GM12878 (cell line): ENCODE results near the gene LRWD1. TPM values are rescaled to one million over a fixed set of nuclear protein-coding genes. Genes with fewer than 3 reads are reported as not detected.
A peak's percentile ranks its signal among the peaks of the same experiment; 100 is the strongest.

Experiments
- ATF3 ChIP-seq: IDR thresholded peaks from 2 replicates; pipeline ENCODE4 v1.6.1; 2011; ENCODE audit warnings: low read depth, mild to moderate bottlenecking, low read length, moderate library complexity, borderline replicate concordance; ENCODE audit errors: extremely low read depth
- BACH1 ChIP-seq: fragments of 450-650 bp; IDR thresholded peaks from 2 replicates; pipeline ENCODE4 v1.6.1; 2017; ENCODE audit warnings: mild to moderate bottlenecking, borderline replicate concordance
- CBX5 ChIP-seq: sonication (generic); IDR thresholded peaks from 2 replicates; pipeline ENCODE4 v1.6.1; 2016; ENCODE audit warnings: low read depth, moderate library complexity, mild to moderate bottlenecking, inconsistent platforms
- CEBPZ ChIP-seq: fragments of 150-350 bp; IDR thresholded peaks from 2 replicates; pipeline ENCODE4 v1.6.1; 2016; ENCODE audit warnings: low read depth, low read length
- CREB1 ChIP-seq: IDR thresholded peaks from 2 replicates; pipeline ENCODE4 v1.6.1; 2012; ENCODE audit warnings: low read depth, mild to moderate bottlenecking, inconsistent platforms
- CTCF ChIP-seq, 3 experiments: IDR thresholded peaks in 2 of 3; conservative IDR thresholded peaks in 1 of 3; 2 replicates each; pipeline ENCODE4 v1.5.1; 2011; ENCODE audit warnings: low read depth in 3 of 3, low read length in 3 of 3, mild to moderate bottlenecking in 3 of 3, control low read depth in 2 of 3, moderate library complexity in 2 of 3, inconsistent platforms in 1 of 3, mixed read lengths in 1 of 3; ENCODE audit not compliant: control insufficient read depth in 2 of 3, insufficient read depth in 1 of 3; ENCODE audit errors: extremely low read depth in 1 of 3
- HDGF ChIP-seq: fragments of 450-650 bp; IDR thresholded peaks from 2 replicates; pipeline ENCODE4 v1.6.1; 2016; ENCODE audit warnings: antibody characterized with exemption
- MEF2A ChIP-seq: IDR thresholded peaks from 2 replicates; pipeline ENCODE4 v1.6.1; 2011; ENCODE audit warnings: low read depth, mild to moderate bottlenecking, low read length, moderate library complexity; ENCODE audit not compliant: insufficient read depth
- MXI1 ChIP-seq: fragments of 150-350 bp; IDR thresholded peaks from 2 replicates; pipeline ENCODE4 v1.6.1; 2011; ENCODE audit warnings: low read depth, mild to moderate bottlenecking, inconsistent platforms, low read length, improper control_type of control experiment
- NFYA ChIP-seq: IDR thresholded peaks from 2 replicates; pipeline ENCODE4 v1.6.1; 2011; ENCODE audit warnings: low read depth, mild to moderate bottlenecking, low read length, improper control_type of control experiment, borderline replicate concordance
- SPI1 ChIP-seq: IDR thresholded peaks from 2 replicates; pipeline ENCODE4 v1.6.1; 2011; ENCODE audit warnings: low read depth, mild to moderate bottlenecking, low read length, moderate library complexity, borderline replicate concordance; ENCODE audit not compliant: insufficient read depth
- YBX1 ChIP-seq: fragments of 450-650 bp; IDR thresholded peaks from 2 replicates; pipeline ENCODE4 v1.6.1; 2016; ENCODE audit warnings: antibody characterized with exemption
- ZBTB11 ChIP-seq: fragments of 450-650 bp; formaldehyde crosslinking; IDR thresholded peaks from 2 replicates; pipeline ENCODE4 v1.5.0; 2022; ENCODE audit warnings: mild to moderate bottlenecking, missing genetic modification characterization
- ZBTB33 ChIP-seq: fragments of 450-650 bp; IDR thresholded peaks from 2 replicates; pipeline ENCODE4 v1.6.1; 2017; ENCODE audit warnings: mild to moderate bottlenecking
- ZNF274 ChIP-seq: IDR thresholded peaks from one replicate; pipeline ENCODE4 v1.8.0; 2011; ENCODE audit not compliant: insufficient read length, insufficient read depth
- polyA plus RNA-seq, 11 experiments: library from polyadenylated mRNA; depleted of rRNA in 4 of 11; unstranded in 6 of 11; stranded (reverse) in 5 of 11; fragments of >200 nt; fragmentation: Nextera tagmentation in 4 of 11; fragmentation: Illumina TruSeq in 1 of 11; extraction: Ambion mirVana in 4 of 11; extraction: Trizol in 1 of 11; gene quantifications; 1 replicate in 1 of 11; 2 replicates in 10 of 11; pipeline versions ENCODE4 v1.2.1 to v1.2.3, GENCODE V29; 2011 to 2016; ENCODE audit warnings: inconsistent platforms in 2 of 11, missing spikeins in 2 of 11, low read depth in 1 of 11
- total RNA-seq, 4 experiments: library from RNA; depleted of rRNA in 3 of 4; stranded (reverse); fragments of >200 nt in 3 of 4; fragmentation: Illumina TruSeq in 1 of 4; extraction: Trizol in 1 of 4; gene quantifications; 2 replicates each; pipeline versions ENCODE4 v1.2.1 to v1.2.3, GENCODE V29; 2013 to 2021

LRWD1 gene
- total and polyA plus RNA-seq, 10 of the 15 experiments (the other 5 are each of a cell fraction or from before 2014, with no cell fraction given): 0.40 to 64.4 (median 26.1) TPM

GRCh38 chr7:102425639-102426267 is 39.0 kb upstream of the LRWD1 start (continued):
- TF ChIP-seq ZBTB33: no peak
- peak; percentile 62 for TF ChIP-seq MEF2A
- TF ChIP-seq CREB1: no peak
- no peak for TF ChIP-seq YBX1
- no peak for TF ChIP-seq ZNF274
- no peak for TF ChIP-seq NFYA
- peak; percentile 22; the same call in 1 of the 2 replicates for TF ChIP-seq BACH1
- TF ChIP-seq MXI1: no peak
- no peak for TF ChIP-seq CBX5
- TF ChIP-seq ATF3: no peak
- peak; percentile 93 for TF ChIP-seq HDGF
- peak; percentile 57; the same call in 1 of the 2 replicates for TF ChIP-seq SPI1
- TF ChIP-seq CEBPZ: no peak
- no peak for TF ChIP-seq ZBTB11 (CRISPR knock-in tag)
- TF ChIP-seq CTCF (IDR thresholded peaks at IDR 0.05 in 2 of 3, conservative IDR thresholded peaks at IDR 0.05 in 1 of 3; ENCODE audit: control insufficient read depth in 2 of 3, extremely low read depth in 1 of 3, insufficient read depth in 1 of 3, low read depth in 3 of 3, low read length in 3 of 3): no peak
